Posterior cingulate gyrus (tissue), 11 donors: ENCODE measurements around the gene KIR2DL4.
"Not testable (repeated sequence)": the region's sequence is repeated elsewhere in the genome, so short reads cannot be mapped to it uniquely, and the experiment has no call there.

Source experiments
- DNase-seq, 10 donors: peaks; one replicate each; pipeline versions ENCODE4 v3.0.0 to v3.0.0-alpha.2; 2020 to 2021; ENCODE audit warnings: mixed read lengths in 3 of 10
- intact Hi-C: fragments of 100-400 bp; cut with DNase I; formaldehyde crosslinking; loops from one replicate; pipeline ENCODE4 v1.15.1; 2023

Gene KIR2DL4

DNA sequence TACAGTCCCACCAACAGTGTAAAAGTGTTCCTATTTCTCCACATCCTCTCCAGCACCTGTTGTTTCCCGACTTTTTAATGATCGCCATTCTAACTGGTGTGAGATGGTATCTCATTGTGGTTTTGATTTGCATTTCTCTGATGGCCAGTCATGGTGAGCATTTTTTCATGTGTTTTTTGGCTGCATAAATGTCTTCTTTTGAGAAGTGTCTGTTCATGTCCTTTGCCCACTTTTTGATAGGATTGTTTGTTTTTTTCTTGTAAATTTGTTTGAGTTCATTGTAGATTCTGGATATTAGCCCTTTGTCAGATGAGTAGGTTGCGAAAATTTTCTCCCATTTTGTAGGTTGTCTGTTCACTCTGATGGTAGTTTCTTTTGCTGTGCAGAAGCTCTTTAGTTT, 60.0 kb downstream of the KIR2DL4 start:
- intact Hi-C loops, DNase-seq: not testable (repeated sequence)
